Mesendoderm (in vitro differentiated cells): ENCODE data around the gene COQ3.

Experiments used
- DNase-seq: peaks from one replicate; pipeline ENCODE4 v3.0.0; 2013
- H2AK5ac ChIP-seq: 2 replicates; pipeline ENCODE4 v1.6.1; 2013; ENCODE audit warnings: low read length, inconsistent platforms
- H2BK120ac ChIP-seq: 2 replicates; pipeline ENCODE4 v1.6.1; 2013; ENCODE audit warnings: low read depth, mild to moderate bottlenecking, low read length, moderate library complexity, mixed read lengths
- H2BK15ac ChIP-seq: replicated peaks from 2 replicates; pipeline ENCODE4 v1.6.1; 2013; ENCODE audit warnings: low read depth, mild to moderate bottlenecking, moderate library complexity
- H2BK5ac ChIP-seq: 2 replicates; pipeline ENCODE4 v1.6.1; 2013; ENCODE audit warnings: low read length, inconsistent platforms
- H3K18ac ChIP-seq: 2 replicates; pipeline ENCODE4 v1.6.1; 2013; ENCODE audit warnings: mild to moderate bottlenecking, low read length, mixed read lengths
- H3K23ac ChIP-seq: one replicate; pipeline ENCODE4 v1.6.1; 2013; ENCODE audit warnings: low read length
- H3K27ac ChIP-seq: 2 replicates; pipeline ENCODE4 v1.5.1; 2013; ENCODE audit warnings: low read depth, mild to moderate bottlenecking, inconsistent platforms, low read length, moderate library complexity
- H3K27me3 ChIP-seq: 2 replicates; pipeline ENCODE4 v1.6.1; 2013; ENCODE audit warnings: low read length, control low read depth, mild to moderate bottlenecking, inconsistent platforms; ENCODE audit not compliant: insufficient read depth, poor library complexity
- H3K36me3 ChIP-seq: 2 replicates; pipeline ENCODE4 v1.6.1; 2013; ENCODE audit warnings: low read length, inconsistent platforms; ENCODE audit not compliant: control insufficient read depth, insufficient read depth
- H3K4ac ChIP-seq: one replicate; pipeline ENCODE4 v1.6.1; 2013; ENCODE audit warnings: low read depth, mild to moderate bottlenecking, low read length, moderate library complexity
- H3K4me1 ChIP-seq: 2 replicates; pipeline ENCODE4 v1.6.1; 2013; ENCODE audit warnings: low read depth, low read length, inconsistent platforms; ENCODE audit not compliant: control insufficient read depth
- H3K4me2 ChIP-seq: 2 replicates; pipeline ENCODE4 v1.6.1; 2013; ENCODE audit warnings: low read length
- H3K4me3 ChIP-seq: 2 replicates; pipeline ENCODE4 v1.5.1; 2013; ENCODE audit warnings: mild to moderate bottlenecking, low read length
- H3K56ac ChIP-seq: one replicate; pipeline ENCODE4 v1.6.1; 2013; ENCODE audit warnings: low read length
- H3K79me1 ChIP-seq: 2 replicates; pipeline ENCODE4 v1.6.1; 2013; ENCODE audit warnings: low read length, inconsistent platforms
- H3K79me2 ChIP-seq: 2 replicates; pipeline ENCODE4 v1.6.1; 2013; ENCODE audit warnings: mild to moderate bottlenecking, low read length; ENCODE audit not compliant: control insufficient read depth, insufficient read depth
- H3K9ac ChIP-seq: 2 replicates; pipeline ENCODE4 v1.6.1; 2013; ENCODE audit warnings: low read length, inconsistent platforms
- H4K5ac ChIP-seq: one replicate; pipeline ENCODE4 v1.6.1; 2013; ENCODE audit warnings: low read length
- H4K8ac ChIP-seq: one replicate; pipeline ENCODE4 v1.6.1; 2013; ENCODE audit warnings: low read depth, mild to moderate bottlenecking, control low read depth, low read length, moderate library complexity
- WGBS: extraction: QIAGEN DNeasy Blood & Tissue Kit; methylation state at CpG from one replicate; pipeline ENCODE4 v1.1.7; 2013; ENCODE audit warnings: low lambda C conversion rate, missing lambda C conversion rate; ENCODE audit not compliant: insufficient coverage; ENCODE audit errors: extremely low coverage; 5-methylcytosine and 5-hydroxymethylcytosine counted together

The COQ3 gene

DNA sequence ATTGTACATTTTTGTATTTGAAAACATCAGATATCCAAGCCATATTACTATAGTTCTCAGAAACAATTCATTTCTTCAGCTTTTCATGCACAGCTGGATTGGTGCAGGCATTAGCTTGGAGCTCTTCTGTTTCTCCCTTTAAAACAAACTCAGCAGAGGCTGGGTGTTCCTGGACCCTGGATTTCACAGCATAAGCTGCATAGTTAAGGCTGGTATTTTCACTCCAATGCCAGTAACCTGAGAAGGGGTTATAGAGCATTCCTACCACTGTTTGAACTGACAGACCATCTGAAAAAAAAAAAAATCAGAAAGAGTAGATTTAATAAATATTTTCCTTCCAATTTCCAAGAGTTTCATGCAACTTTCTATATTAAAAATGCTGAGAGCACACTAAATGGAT, 24.5 kb downstream of the COQ3 start:
- Histone ChIP-seq H3K27me3 (no peaks in the 10 kb centered on the region), H3K56ac (no peak overlapping the region), H2AK5ac (no peak overlapping the region), H2BK5ac (no peak overlapping the region), H3K23ac (no peak overlapping the region), H3K4me3 (no peak overlapping the region), H3K18ac (no peak overlapping the region), H2BK15ac (no peak overlapping the region), H4K8ac (no peak overlapping the region), H3K4me2 (no peak overlapping the region), H3K79me2 (no peaks in the 10 kb centered on the region), H3K4me1 (no peaks in the 10 kb centered on the region), H3K79me1 (no peaks in the 10 kb centered on the region), H2BK120ac (no peak overlapping the region), H3K9ac (no peak overlapping the region), H4K5ac (no peak overlapping the region), H3K27ac (no peak overlapping the region), H3K36me3 (no peaks in the 10 kb centered on the region), H3K4ac (no peak overlapping the region)
- DNase-seq, result peak; percentile 57

DNA sequence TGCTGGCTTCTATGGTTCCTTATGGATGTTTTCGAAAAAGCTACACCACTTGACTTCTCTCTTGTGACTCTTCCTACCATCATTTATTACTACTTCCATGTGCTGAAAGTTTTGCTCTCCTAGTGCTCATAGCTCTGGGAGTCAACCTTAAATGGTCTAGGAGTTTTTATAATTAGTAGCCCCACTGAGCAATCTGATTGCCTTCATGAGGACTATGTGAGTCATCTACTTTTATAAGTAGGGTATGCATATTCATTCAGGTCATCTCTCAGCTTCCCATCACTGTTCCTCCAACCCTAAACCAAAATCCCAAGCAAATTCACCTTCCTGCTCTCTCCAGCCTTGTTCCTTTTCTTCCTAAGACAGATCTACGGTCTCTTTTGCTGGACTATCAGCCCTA, 27.1 kb downstream of the COQ3 start:
- DNase-seq, result no peak
- no peak overlapping the region for H3K18ac ChIP-seq
- H3K4me1 ChIP-seq, result no peaks in the 10 kb centered on the region
- no peak overlapping the region for H4K8ac ChIP-seq
- no peak overlapping the region for H2BK5ac ChIP-seq
- no peaks in the 10 kb centered on the region for H3K79me2 ChIP-seq
- no peak overlapping the region for H3K27ac ChIP-seq
- H3K27me3 ChIP-seq, result no peaks in the 10 kb centered on the region
- no peaks in the 10 kb centered on the region for H3K36me3 ChIP-seq
- no peak overlapping the region for H4K5ac ChIP-seq
- no peak overlapping the region for H2BK15ac ChIP-seq
- no peak overlapping the region for H2BK120ac ChIP-seq
- no peak overlapping the region for H3K9ac ChIP-seq
- no peaks in the 10 kb centered on the region for H3K79me1 ChIP-seq
- H3K4me2 ChIP-seq, result no peak overlapping the region
- no peak overlapping the region for H3K23ac ChIP-seq
- H3K56ac ChIP-seq, result no peak overlapping the region
- no peak overlapping the region for H3K4ac ChIP-seq
- H3K4me3 ChIP-seq, result no peak overlapping the region
- no peak overlapping the region for H2AK5ac ChIP-seq
- no CpG with 5 or more reads among the region's 2 CpGs for WGBS

DNA sequence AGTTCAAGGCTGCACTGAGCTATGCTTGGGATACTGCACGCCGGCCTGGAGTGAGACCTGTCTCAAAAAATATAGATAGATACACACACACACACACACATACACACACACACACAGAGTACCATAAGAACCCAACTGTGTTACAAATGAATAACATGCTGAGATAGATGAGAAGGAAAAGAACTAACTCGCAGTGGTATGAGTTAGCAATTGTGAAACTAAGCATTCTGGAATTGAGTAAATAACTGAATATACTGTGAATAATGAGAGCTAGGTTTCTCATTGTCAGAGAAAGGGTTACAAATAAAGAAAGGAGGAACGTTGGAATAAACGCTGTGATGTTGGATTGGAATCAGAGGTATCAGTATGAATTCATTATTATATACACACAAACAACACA, 30.0 kb downstream of the COQ3 start:
- Histone ChIP-seq H2BK5ac (no peak overlapping the region), H3K56ac (no peak overlapping the region), H2BK120ac (no peak overlapping the region), H3K4me2 (no peak overlapping the region), H3K79me1 (no peaks in the 10 kb centered on the region), H2BK15ac (no peak overlapping the region), H3K27me3 (no peaks in the 10 kb centered on the region), H2AK5ac (no peak overlapping the region), H4K5ac (no peak overlapping the region), H3K4me3 (no peak overlapping the region), H3K27ac (no peak overlapping the region), H3K9ac (no peak overlapping the region), H3K4ac (no peak overlapping the region), H3K79me2 (no peaks in the 10 kb centered on the region), H3K4me1 (no peaks in the 10 kb centered on the region), H4K8ac (no peak overlapping the region), H3K36me3 (no peaks in the 10 kb centered on the region), H3K18ac (no peak overlapping the region), H3K23ac (no peak overlapping the region)
- no CpG with 5 or more reads among the region's 5 CpGs for WGBS
- no peak for DNase-seq

DNA sequence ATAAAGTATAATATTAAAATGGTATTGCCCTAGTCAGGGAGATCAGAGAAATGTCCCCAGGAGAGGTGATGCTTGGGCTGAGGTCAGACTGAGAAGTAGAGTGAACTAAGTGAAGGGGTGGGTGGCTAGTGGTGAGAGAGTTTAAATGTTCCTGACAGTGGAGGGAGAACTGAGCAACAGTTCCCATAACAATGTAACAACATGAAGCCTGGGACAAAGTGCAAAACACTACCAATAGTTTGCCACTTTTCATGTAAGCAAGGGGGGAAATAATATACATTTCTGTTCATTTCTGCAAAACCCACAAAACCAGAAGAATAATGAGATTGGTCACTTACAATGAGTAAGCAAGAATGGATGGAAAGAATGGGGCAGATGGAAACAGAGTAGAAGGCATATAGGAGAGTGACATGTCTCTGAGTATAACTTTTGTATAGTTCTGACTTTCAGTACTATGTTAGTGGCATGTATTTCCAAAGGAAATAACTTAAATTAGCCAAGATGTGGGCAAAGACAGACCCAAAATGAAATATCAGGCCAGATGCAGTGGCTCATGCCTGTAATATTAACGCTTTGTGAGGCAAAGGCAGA, 31.2 kb downstream of the COQ3 start:
- Histone ChIP-seq H3K27ac (no peak overlapping the region), H3K27me3 (no peaks in the 10 kb centered on the region), H3K56ac (no peak overlapping the region), H3K9ac (no peak overlapping the region), H3K18ac (no peak overlapping the region), H3K79me2 (no peaks in the 10 kb centered on the region), H3K36me3 (no peaks in the 10 kb centered on the region), H2BK5ac (no peak overlapping the region), H3K23ac (no peak overlapping the region), H3K4me2 (no peak overlapping the region), H2AK5ac (no peak overlapping the region), H4K8ac (no peak overlapping the region), H4K5ac (no peak overlapping the region), H3K4me3 (no peak overlapping the region), H3K4me1 (no peaks in the 10 kb centered on the region), H3K4ac (no peak overlapping the region), H3K79me1 (no peaks in the 10 kb centered on the region), H2BK15ac (no peak overlapping the region), H2BK120ac (no peak overlapping the region)
- no CpG with 5 or more reads among the region's 1 CpG for WGBS
- DNase-seq, result no peak

DNA sequence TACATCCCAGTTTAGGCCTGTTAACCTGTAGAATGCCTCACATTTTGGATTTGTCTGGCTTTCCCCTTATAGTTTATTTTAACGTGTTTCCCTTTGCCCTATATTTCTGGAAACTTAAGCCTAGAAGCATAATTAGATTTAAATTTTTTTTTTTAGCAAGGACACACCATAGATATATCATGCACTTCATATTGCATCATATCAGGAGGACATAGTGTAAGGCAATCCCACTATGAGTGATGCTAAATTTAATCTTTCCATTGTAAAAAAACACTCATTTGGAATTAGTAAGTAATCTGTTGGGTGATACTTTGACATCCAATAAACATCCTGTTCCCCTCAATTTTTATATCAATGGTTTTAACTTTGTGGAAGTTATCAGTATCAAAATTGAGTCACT, 34.2 kb downstream of the COQ3 start:
- no peak overlapping the region for H2BK120ac ChIP-seq
- no peak overlapping the region for H3K56ac ChIP-seq
- DNase-seq, result no peak
- H2AK5ac ChIP-seq, result no peak overlapping the region
- H4K8ac ChIP-seq, result no peak overlapping the region
- no peak overlapping the region for H4K5ac ChIP-seq
- no peak overlapping the region for H3K4me3 ChIP-seq
- H3K9ac ChIP-seq, result no peak overlapping the region
- no peak overlapping the region for H3K4ac ChIP-seq
- H3K23ac ChIP-seq, result no peak overlapping the region
- no peaks in the 10 kb centered on the region for H3K4me1 ChIP-seq
- H3K36me3 ChIP-seq, result no peaks in the 10 kb centered on the region
- H2BK5ac ChIP-seq, result no peak overlapping the region
- no peak overlapping the region for H3K18ac ChIP-seq
- H3K79me2 ChIP-seq, result no peaks in the 10 kb centered on the region
- no peaks in the 10 kb centered on the region for H3K79me1 ChIP-seq
- no peak overlapping the region for H3K27ac ChIP-seq
- no peak overlapping the region for H3K4me2 ChIP-seq
- no CpG with 5 or more reads among the region's 1 CpG for WGBS
- H3K27me3 ChIP-seq, result no peaks in the 10 kb centered on the region
- H2BK15ac ChIP-seq, result no peak overlapping the region

DNA sequence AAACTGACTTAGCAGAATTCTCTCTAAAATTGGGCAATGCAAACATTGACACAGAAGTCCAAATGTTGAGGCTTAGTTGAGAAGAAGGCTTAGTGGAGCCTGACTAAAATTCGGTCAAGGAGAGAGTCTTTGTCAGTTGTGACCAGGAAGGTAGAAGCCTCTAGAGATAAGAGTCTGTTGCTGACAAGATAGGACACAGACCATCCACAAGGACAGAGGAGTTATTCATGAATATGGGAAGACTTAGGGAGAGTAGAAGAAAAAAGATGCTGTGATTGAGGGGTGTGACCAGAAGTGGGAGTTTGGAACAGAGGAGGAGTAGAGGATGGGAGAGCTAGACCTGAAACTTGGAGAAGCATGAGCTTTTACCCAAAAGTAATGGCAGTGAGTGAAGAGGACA, 37.4 kb downstream of the COQ3 start:
- DNase-seq, result no peak
- H2BK5ac ChIP-seq, result no peak overlapping the region
- H3K79me1 ChIP-seq, result no peaks in the 10 kb centered on the region
- H3K4ac ChIP-seq, result no peak overlapping the region
- no peak overlapping the region for H2BK15ac ChIP-seq
- H3K79me2 ChIP-seq, result no peaks in the 10 kb centered on the region
- H3K27ac ChIP-seq, result no peak overlapping the region
- no peaks in the 10 kb centered on the region for H3K27me3 ChIP-seq
- H3K4me3 ChIP-seq, result no peak overlapping the region
- H3K4me2 ChIP-seq, result no peak overlapping the region
- WGBS, result no CpG with 5 or more reads among the region's 1 CpG
- no peak overlapping the region for H3K56ac ChIP-seq
- no peak overlapping the region for H4K8ac ChIP-seq
- H3K18ac ChIP-seq, result no peak overlapping the region
- no peaks in the 10 kb centered on the region for H3K4me1 ChIP-seq
- no peak overlapping the region for H3K9ac ChIP-seq
- H4K5ac ChIP-seq, result no peak overlapping the region
- no peak overlapping the region for H2BK120ac ChIP-seq
- H3K36me3 ChIP-seq, result no peaks in the 10 kb centered on the region
- no peak overlapping the region for H3K23ac ChIP-seq
- H2AK5ac ChIP-seq, result no peak overlapping the region
